ENCODE measurements around the gene PRIM2.
"Not testable (repeated sequence)": the region's sequence is repeated elsewhere in the genome, so short reads cannot be mapped to it uniquely, and the experiment has no call there.

PRIM2 gene

DNA sequence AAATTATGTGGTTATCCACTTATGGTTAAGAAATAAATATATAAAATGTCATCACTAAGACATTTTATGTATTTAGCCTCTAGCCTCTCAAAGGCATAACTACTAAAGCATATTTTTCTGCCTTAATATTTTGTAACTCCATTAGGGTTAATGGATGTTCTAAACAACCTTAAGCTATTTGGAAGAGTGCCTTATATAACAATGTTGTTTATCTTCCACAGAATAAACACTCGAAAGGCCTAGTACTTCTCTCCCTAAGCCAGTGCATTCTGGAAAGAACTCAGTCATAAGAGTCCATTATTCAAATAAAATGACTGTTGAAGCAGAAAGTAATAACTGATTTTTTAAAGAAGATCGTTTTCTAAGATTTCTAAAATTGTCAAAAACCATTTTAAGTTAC, 15.0 kb upstream of the PRIM2 start:
- TF ChIP-seq, protein P1, sequence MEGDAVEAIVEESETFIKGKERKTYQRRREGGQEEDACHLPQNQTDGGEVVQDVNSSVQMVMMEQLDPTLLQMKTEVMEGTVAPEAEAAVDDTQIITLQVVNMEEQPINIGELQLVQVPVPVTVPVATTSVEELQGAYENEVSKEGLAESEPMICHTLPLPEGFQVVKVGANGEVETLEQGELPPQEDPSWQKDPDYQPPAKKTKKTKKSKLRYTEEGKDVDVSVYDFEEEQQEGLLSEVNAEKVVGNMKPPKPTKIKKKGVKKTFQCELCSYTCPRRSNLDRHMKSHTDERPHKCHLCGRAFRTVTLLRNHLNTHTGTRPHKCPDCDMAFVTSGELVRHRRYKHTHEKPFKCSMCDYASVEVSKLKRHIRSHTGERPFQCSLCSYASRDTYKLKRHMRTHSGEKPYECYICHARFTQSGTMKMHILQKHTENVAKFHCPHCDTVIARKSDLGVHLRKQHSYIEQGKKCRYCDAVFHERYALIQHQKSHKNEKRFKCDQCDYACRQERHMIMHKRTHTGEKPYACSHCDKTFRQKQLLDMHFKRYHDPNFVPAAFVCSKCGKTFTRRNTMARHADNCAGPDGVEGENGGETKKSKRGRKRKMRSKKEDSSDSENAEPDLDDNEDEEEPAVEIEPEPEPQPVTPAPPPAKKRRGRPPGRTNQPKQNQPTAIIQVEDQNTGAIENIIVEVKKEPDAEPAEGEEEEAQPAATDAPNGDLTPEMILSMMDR (IDR thresholded peaks at IDR 0.05; ENCODE audit: low read depth, low read length): no peak
- H3K4me3 ChIP-seq (ENCODE audit: low read depth, low read length): no peak overlapping the region

GRCh38 chr6:57303931-57304681, 13.3 kb upstream of the PRIM2 start:
- TF ChIP-seq, protein P1 (IDR thresholded peaks at IDR 0.05; ENCODE audit: low read depth, low read length): no peak
- H3K4me3 ChIP-seq (ENCODE audit: low read depth, low read length): no peak overlapping the region

- TF ChIP-seq, protein P1 (IDR thresholded peaks at IDR 0.05; ENCODE audit: low read depth, low read length): no peak
- H3K4me3 ChIP-seq (ENCODE audit: low read depth, low read length): no peak overlapping the region
Observed at GRCh38 chr6:57305107-57305506, 12.3 kb upstream of the PRIM2 start.

- TF ChIP-seq, protein P1 (IDR thresholded peaks at IDR 0.05; ENCODE audit: low read depth, low read length): no peak
- no peak overlapping the region for H3K4me3 ChIP-seq (ENCODE audit: low read depth, low read length)
Observed at GRCh38 chr6:57305761-57306160, 11.7 kb upstream of the PRIM2 start.

- TF ChIP-seq, protein P1 (IDR thresholded peaks at IDR 0.05; ENCODE audit: low read depth, low read length): no peak
- H3K4me3 ChIP-seq (ENCODE audit: low read depth, low read length): no peak overlapping the region
Observed at GRCh38 chr6:57306273-57306672, 11.2 kb upstream of the PRIM2 start.

DNA sequence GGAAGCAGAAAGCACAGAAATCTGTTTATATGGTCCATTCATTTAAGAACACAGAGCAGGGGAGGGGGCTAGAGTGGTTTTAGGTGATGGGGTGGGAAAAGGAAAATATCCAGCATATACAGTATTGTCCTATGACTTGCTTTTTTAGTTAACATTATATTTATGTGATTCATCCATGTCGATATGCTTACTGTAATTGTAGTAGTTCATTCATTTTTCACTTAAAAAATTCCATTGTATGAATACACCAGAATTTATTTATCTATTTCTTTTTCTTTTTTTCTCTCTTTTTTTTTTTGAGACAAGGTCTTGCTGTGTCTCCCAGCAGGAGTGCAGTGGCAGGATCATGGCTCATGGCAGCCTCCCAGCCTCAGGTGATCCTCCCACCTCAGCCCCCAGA, 9.6 kb upstream of the PRIM2 start:
- TF ChIP-seq, protein P1 (IDR thresholded peaks at IDR 0.05; ENCODE audit: low read depth, low read length): no peak
- H3K4me3 ChIP-seq (ENCODE audit: low read depth, low read length): no peak overlapping the region

DNA sequence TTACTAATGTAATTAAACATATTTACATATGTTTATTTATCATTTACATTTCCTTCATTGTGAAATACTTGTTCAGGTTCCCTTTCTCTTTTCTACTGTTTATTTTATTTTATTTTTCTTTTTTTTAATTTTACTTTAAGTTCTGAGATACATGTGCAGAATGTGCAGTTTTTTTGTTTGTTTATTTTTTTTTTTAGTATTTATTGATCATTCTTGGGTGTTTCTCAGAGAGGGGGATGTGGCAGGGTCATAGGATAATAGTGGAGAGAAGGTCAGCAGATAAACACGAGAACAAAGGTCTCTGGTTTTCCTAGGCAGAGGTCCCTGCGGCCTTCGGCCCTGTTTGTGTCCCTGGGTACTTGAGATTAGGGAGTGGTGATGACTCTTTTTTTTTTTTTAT, 8.7 kb upstream of the PRIM2 start:
- not testable (repeated sequence) for H3K4me3 ChIP-seq (ENCODE audit: low read depth, low read length)

DNA sequence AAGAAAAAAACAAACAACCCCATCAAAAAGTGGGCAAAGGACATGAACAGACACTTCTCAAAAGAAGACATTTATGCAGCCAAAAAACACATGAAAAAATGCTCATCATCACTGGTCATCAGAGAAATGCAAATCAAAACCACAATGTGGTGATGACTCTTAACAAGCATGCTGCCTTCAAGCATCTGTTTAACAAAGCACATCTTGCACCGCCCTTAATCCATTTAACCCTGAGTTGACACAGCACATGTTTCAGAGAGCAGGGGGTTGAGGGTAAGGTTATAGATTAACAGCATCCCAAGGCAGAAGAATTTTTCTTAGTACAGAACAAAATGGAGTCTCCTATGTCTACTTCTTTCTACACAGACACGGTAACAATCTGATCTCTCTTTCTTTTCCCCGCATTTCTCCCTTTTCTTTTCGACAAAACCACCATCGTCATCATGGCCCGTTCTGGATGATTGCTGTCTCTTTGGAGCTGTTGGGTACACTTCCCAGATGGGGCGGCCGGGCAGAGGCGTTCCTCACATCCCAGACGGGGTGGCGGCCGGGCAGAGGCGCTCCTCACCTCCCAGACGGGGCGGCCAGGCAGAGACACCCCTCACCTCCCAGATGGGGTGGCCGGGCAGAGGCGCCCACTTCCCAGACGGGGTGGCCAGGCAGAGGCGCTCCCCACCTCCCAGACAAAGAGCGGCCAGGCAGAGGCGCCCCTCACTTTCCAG, 7.2 kb upstream of the PRIM2 start:
- not testable (repeated sequence) for H3K4me3 ChIP-seq (ENCODE audit: low read depth, low read length)

Data from WI38 (cell line).